TTC549 (cell line): ENCODE results near the gene FBXL19.
"Not testable (repeated sequence)": the region's sequence is repeated elsewhere in the genome, so short reads cannot be mapped to it uniquely, and the experiment has no call there.

ENCODE experiments used
- FAIRE-seq: peaks from 2 replicates; lab custom pipeline; 2012; peaks lifted over from hg19 to GRCh38; lab: Jason Lieb, UNC

FBXL19 gene

GRCh38 chr16:30923554-30924075 lies at the start of gene FBXL19:
TSS of gene FBXL19 (plus strand) at chr16:30923572. CDS start at chr16:30925755, 2,183 bp downstream.
- no peak for FAIRE-seq

- no peak for FAIRE-seq
Observed at GRCh38 chr16:30874244-30874820, 49.0 kb upstream of the FBXL19 start.

DNA sequence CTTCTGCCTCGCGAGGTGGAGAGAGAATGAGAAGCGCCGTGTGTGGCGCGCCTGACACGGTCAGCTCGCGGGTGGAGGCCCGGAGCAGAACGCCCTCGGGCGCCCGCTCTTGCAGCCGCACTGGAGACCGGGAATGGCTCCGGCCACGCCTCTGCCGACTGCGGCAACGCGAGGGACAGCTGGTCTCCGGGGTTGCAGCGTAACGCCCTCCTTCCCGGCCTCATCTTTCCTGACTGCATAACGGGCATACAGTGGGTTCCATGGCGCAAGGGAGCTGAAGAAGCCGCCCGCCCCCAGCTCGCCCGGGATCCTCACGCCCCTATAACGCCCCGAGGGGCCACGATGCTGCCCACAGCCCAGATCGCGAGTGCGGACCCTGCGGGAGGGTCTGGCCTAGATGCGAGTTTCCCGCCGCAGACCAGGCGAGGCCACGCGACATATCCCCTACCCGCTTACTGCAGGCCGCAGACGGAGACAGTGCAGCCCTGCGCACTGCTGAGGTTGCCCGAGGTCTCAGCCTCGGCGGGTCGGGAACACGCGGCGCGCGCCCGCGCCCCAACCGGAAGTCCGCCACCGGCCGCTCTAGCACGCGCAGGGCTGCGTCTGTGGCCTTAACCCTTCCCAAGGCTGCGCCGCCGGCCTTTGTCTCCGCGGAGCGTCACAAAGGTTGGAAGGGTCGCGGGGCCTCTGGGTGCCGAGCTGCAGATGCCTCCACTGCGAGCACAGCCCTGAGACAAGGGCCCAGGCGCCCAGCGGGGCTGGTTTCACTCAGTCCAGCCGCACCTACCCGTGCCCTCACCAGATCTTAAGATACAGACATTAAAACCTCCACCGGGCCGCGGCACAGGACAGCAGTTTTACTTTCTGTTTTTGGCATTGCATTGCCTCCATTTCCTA lies 48.3 kb upstream of the FBXL19 start:
- no peak for FAIRE-seq

GRCh38 chr16:30875871-30876801 lies 47.2 kb upstream of the FBXL19 start:
- no peak for FAIRE-seq

DNA sequence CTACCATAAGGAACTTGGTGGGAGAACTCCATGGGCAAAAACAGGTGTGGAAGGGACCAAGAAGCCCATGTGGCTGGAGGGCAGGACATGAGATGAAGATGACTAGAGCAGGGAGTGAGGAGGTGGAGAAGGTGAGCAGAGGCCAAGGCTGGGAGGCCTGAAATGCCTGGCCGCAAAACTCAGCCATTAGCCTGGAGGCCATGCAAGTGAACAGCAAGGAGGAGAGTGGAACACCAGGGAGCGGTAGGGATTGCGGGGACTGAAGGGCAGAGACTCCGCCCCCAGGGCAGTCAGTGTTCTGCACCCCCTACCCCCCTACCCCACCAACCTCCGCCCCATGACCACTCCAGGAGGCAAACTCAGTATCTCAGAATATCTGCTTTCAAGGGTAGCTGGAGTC lies 46.5 kb upstream of the FBXL19 start:
- no peak for FAIRE-seq

DNA sequence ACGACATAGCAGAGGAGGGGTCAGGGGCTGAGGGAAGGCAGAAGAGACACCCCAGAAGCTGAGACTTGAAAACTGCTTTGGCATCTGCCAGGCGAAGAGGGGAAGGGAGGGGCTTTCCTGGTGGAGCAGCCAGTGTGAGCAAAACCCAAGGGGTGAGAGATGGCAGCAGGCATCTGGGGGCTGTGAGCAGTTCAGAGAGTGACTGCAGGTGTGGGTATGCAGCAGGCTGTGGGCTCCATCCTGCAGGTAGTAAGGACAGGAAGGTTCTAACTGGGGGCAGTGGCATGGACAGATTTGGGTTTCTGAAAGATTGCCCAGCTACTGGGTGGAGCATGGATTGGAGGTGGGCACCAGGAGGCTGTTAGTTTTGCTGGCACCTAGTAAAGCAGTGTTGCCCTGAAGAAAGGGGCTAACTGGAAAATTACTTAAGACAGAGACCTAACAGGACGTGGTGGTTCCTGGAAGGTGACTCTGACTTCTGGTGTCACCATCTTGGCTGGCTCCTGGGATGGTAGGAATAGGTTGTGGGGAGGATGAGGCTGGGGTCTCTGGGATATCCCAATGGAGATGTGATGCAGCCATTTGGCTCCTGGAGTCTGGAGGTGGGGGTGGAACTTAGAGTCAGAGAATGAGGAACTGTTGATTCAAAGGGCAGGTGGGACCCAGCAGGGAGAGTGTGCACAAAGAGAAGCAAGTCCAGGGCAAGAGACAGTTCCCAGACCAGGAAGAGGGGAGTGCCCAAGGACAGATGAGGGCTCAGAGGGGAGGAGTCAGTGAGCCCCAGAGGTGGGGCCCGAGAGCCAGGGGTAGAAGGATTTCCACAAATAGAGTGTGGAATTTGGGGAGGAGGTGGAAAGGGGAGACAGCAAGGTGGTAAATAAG lies 40.7 kb upstream of the FBXL19 start:
- no peak for FAIRE-seq

- FAIRE-seq, result no peak
Observed at GRCh38 chr16:30884760-30885159, 38.6 kb upstream of the FBXL19 start.

- FAIRE-seq, result no peak
Observed at GRCh38 chr16:30885196-30885595, 38.2 kb upstream of the FBXL19 start.

DNA sequence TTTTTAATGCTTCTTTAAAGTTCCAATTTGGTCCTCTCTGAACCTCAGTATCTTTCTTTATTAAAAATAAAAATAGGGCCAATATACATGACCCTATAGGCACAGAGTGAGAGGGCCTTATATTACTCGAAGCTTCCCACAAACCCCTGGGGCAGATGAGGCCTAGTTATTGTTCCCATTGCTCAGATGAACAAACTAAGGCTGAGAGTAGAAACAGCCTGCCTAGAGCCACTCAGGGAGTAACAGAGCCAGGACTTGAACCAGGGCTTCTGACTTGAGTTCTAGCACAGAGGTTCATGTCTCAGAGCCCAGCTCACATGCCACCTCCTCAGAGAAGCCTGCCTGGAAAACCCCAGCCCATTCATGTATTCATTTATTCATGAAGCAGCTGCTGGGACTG lies 37.2 kb upstream of the FBXL19 start:
- FAIRE-seq, result no peak

- no peak for FAIRE-seq
Observed at GRCh38 chr16:30887927-30888326, 35.4 kb upstream of the FBXL19 start.

DNA sequence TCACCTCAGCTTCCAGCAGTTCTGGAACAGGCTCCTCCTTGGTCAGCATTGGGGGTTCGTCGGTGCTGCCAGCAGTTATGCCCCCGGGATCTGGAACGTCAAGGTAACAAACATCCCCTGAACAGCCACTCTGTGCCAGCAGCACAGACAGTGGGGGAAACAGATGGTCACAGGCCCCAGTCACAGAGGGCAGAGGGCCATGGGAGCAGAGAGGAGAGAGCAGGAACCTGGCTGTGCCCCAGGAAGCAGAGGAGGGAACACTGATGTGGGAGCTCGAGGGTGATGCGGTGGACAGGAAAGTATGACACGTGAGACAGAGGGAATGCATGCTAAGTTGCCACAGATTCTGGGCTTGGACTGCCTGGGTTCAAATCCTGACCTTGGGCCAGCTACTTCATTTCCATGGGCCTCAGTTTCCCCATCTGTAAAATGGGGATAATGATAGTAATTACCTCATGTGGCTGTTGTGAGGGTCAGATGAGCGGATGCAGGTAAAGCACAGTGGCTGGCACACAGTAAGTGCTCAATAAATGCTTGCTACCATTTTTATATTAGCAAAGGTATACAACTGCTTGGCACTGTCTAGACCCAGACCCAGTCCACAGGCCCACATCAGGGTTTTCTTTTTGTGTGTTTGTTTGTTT lies 34.4 kb upstream of the FBXL19 start:
- no peak for FAIRE-seq

DNA sequence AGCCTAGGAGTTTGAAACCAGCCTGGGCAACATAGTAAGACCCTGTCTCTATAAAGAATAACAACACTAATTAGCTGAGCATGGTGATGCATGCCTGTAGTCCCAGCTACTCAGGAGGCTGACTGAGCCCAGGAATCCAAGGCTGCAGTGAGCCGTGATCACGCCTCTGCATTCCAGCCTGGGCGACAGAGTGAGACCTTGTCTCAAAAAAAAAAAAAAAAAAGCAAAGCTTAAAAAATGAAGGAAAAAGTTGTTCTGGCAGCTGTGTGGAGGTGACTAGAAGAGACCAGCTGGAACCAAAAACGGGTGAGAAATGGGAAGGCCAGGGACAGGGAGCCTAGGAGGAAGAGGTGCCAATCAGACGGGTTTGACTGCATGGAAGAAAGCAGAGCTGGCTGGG lies 33.7 kb upstream of the FBXL19 start:
- no peak for FAIRE-seq

DNA sequence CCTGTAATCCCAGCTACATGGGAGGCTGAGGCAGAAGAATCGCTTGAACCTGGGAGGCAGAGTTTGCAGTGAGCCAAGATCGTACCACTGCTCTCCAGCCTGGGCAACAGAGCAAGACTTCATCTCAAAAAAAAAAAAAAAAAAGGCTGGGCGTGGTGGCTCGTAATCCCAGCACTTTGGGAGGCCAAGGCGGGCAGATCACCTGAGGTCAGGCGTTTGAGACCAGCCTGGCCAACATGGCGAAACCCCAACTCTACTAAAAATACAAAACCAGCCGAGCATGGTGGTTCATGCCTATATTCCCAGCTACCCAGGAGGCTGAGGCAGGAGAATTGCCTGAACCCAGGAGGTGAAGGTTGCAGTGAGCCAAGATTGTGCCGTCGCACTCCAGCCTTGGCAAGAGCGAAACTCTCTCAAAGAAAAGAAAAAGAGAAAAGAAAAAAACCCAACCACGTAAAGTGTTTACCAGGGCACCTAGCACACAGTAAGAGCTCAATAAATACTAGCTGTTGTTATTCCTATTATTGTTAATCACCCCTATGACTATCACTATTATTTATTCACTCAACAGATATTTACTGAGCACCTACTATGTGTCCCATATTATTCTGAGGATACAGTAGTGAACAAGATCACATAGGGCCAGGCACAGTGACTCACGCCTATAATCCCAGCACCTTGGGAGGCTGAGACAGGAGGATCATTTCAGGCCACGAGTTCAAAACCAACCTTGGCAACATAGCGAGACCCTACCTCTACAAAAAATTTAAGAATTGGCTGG lies 32.1 kb upstream of the FBXL19 start:
- FAIRE-seq, result not testable (repeated sequence)

DNA sequence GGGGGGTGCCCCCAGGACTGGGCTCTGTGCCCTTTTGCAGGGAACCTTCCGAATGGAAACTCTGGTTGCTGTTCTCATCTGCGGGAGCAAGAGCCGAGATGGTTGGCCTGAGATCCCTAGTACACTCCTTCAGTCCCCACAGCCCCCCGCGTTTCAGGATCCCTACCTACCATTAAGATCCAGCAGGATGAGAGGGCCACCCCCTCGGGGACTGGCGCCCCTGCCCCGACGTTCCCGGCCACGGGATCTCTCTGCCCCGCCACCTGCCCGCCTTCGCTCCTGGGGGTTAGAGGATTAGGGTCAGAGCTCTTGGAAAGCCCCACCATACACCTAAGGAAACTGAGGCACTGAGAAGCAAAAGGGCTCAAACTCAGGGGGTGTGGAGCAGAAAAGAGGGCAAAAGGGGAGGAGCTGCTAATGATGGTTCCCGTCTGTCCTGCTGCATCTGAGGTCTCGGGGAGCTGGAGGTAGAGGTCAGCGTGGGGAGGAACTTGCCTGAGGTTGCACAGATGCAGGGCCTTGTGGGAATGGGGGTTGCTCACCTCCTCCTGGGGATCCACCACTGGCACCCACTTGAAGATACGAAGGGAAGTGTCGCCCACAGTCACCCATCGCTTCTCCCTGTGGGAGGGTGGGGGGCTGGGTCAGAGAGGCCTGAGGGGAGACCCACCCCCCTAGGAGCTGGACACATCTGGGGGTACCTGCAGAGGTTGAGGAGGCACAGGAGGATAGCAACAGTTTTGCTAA lies 30.5 kb upstream of the FBXL19 start:
- FAIRE-seq, result no peak

DNA sequence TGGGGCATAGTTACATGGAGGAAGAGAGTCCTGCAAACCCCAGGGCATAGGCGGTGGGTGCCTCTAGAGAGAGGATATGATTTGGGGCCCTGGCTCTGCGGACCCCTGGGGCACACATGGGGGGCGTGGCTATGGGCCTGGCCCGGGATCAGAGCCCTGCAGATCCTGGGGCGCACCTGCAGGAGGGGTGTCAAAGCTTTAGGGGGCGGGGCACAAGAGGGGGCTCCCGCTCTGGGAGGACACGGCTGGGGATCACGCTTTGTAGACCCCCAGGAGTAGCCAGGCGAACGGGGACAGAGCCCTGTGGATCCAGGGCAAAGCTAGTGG lies 30.0 kb upstream of the FBXL19 start:
- FAIRE-seq, result no peak

GRCh38 chr16:30893744-30894539 lies 29.4 kb upstream of the FBXL19 start, which contains the start of gene BCL7C:
TSS of gene BCL7C (minus strand) at chr16:30894077. CDS start at chr16:30893944, 133 bp downstream.
- FAIRE-seq, result no peak

GRCh38 chr16:30894540-30895368 lies 28.6 kb upstream of the FBXL19 start:
- no peak for FAIRE-seq
